Smooth muscle cell (in vitro differentiated cells): ENCODE data around the gene SERPIND1. TPM values are rescaled to one million over a fixed set of nuclear protein-coding genes. Genes with fewer than 3 reads are reported as not detected.
"Not testable (repeated sequence)": the region's sequence is repeated elsewhere in the genome, so short reads cannot be mapped to it uniquely, and the experiment has no call there.

ENCODE experiments used
- DNase-seq: peaks from one replicate; lab custom pipeline; 2025; ENCODE audit not compliant: unreplicated experiment; lab: John Stamatoyannopoulos, UW
- H2AFZ ChIP-seq: fragments of 200-600 bp; sonication (generic); 2 replicates; pipeline ENCODE4 v1.6.0; 2016; ENCODE audit warnings: antibody characterized with exemption, low read depth, mild to moderate bottlenecking
- H3F3A ChIP-seq: fragments of 200-600 bp; sonication (generic); 2 replicates; pipeline ENCODE4 v1.6.0; 2017; ENCODE audit warnings: antibody characterized with exemption, low read depth
- H3K27ac ChIP-seq: fragments of 200-600 bp; sonication (generic); 2 replicates; pipeline ENCODE4 v1.5.1; 2016; ENCODE audit warnings: low read depth, mild to moderate bottlenecking
- H3K27me3 ChIP-seq: fragments of 200-600 bp; sonication (generic); 2 replicates; pipeline ENCODE4 v1.6.1; 2016; ENCODE audit warnings: low read depth, mild to moderate bottlenecking
- H3K36me3 ChIP-seq: fragments of 200-600 bp; sonication (generic); 2 replicates; pipeline ENCODE4 v1.5.1; 2016; ENCODE audit warnings: low read depth
- H3K4me1 ChIP-seq: fragments of 200-600 bp; sonication (generic); 2 replicates; pipeline ENCODE4 v1.5.1; 2016; ENCODE audit warnings: low read depth
- H3K4me2 ChIP-seq: fragments of 200-600 bp; sonication (generic); 2 replicates; pipeline ENCODE4 v1.6.0; 2016; ENCODE audit warnings: mild to moderate bottlenecking
- H3K4me3 ChIP-seq: fragments of 200-600 bp; sonication (generic); 2 replicates; pipeline ENCODE4 v1.5.1; 2016; ENCODE audit warnings: mild to moderate bottlenecking
- H3K79me2 ChIP-seq: fragments of 200-600 bp; sonication (generic); 2 replicates; pipeline ENCODE4 v1.6.0; 2016; ENCODE audit warnings: low read depth, mild to moderate bottlenecking
- H3K9ac ChIP-seq: fragments of 200-600 bp; sonication (generic); 2 replicates; pipeline ENCODE4 v1.6.0; 2016; ENCODE audit warnings: low read depth
- H3K9me3 ChIP-seq: fragments of 200-600 bp; sonication (generic); replicated peaks from 2 replicates; pipeline ENCODE4 v1.5.1; 2016; ENCODE audit warnings: low read depth
- H4K20me1 ChIP-seq: fragments of 200-600 bp; sonication (generic); 2 replicates; pipeline ENCODE4 v1.6.0; 2016; ENCODE audit warnings: low read depth
- WGBS: methylation state at CpG from one replicate; pipeline ENCODE4 v1.1.7; 2016; ENCODE audit warnings: low lambda C conversion rate; 5-methylcytosine and 5-hydroxymethylcytosine counted together
- polyA plus RNA-seq: library from polyadenylated mRNA; unstranded; fragments of >200 nt; fragmentation: Nextera tagmentation; extraction: Ambion mirVana; gene quantifications from 2 replicates; pipeline ENCODE4 v1.2.1, GENCODE V29; 2016
- total RNA-seq: library from RNA; depleted of rRNA; stranded (reverse); fragments of >200 nt; gene quantifications from 2 replicates; pipeline ENCODE4 v1.2.3, GENCODE V29; 2014
- TF ChIP-seq, protein P1 (sequence below): fragments of 200-600 bp; sonication (generic); IDR thresholded peaks from 2 replicates; pipeline ENCODE4 v1.5.1; 2017; ENCODE audit warnings: borderline replicate concordance, mild to moderate bottlenecking, antibody characterized with exemption; ENCODE audit not compliant: insufficient read depth, poor library complexity, severe bottlenecking

SERPIND1 gene
- total and polyA plus RNA-seq, 2 experiments from 2014 or later = 0.10 TPM; not detected in 1

DNA sequence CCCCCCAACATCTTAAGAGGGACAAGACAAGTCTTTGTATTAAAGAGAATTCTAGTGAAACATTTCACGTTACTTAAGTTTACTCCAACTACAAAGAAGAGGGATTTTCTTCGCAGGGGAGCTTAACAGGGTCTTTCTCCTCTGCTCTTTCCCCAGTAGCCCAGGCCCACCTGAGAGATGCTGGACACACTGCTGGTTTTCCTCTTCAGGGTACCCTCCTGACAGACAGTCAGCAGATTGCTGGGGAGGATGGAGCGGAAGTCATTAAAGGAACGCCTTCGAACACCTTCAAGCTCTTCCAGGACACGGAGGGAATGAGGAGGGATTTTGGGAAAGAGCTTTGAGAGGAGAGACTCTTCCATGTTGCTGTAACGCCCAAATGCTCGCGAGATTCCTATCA lies 45.6 kb downstream of the SERPIND1 start:
- Histone ChIP-seq H3K9ac (no peak overlapping the region), H3K27ac (no peak overlapping the region), H3F3A (no peaks in the 10 kb centered on the region), H3K79me2 (no peaks in the 10 kb centered on the region), H2AFZ (no peak overlapping the region), H3K4me2 (no peak overlapping the region), H3K36me3 (peaks cover 5% of the 10 kb centered on the region), H3K9me3 (no peaks in the 10 kb centered on the region), H3K4me1 (no peaks in the 10 kb centered on the region), H4K20me1 (no peaks in the 10 kb centered on the region), H3K27me3 (no peaks in the 10 kb centered on the region), H3K4me3 (no peak overlapping the region)
- DNase-seq = no peak
- 98% methylated on average over 9 of the region's 9 CpGs for WGBS
- TF ChIP-seq, protein P1, sequence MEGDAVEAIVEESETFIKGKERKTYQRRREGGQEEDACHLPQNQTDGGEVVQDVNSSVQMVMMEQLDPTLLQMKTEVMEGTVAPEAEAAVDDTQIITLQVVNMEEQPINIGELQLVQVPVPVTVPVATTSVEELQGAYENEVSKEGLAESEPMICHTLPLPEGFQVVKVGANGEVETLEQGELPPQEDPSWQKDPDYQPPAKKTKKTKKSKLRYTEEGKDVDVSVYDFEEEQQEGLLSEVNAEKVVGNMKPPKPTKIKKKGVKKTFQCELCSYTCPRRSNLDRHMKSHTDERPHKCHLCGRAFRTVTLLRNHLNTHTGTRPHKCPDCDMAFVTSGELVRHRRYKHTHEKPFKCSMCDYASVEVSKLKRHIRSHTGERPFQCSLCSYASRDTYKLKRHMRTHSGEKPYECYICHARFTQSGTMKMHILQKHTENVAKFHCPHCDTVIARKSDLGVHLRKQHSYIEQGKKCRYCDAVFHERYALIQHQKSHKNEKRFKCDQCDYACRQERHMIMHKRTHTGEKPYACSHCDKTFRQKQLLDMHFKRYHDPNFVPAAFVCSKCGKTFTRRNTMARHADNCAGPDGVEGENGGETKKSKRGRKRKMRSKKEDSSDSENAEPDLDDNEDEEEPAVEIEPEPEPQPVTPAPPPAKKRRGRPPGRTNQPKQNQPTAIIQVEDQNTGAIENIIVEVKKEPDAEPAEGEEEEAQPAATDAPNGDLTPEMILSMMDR = no peak

- not testable (repeated sequence) for H4K20me1 ChIP-seq, H3K9ac ChIP-seq, H3K27me3 ChIP-seq, H3K27ac ChIP-seq, H3K36me3 ChIP-seq, H3K9me3 ChIP-seq, DNase-seq, H3K4me1 ChIP-seq, H3K4me3 ChIP-seq, H3K4me2 ChIP-seq, H3F3A ChIP-seq, H2AFZ ChIP-seq, H3K79me2 ChIP-seq
- over 99% methylated on average over 8 of the region's 8 CpGs for WGBS
These were observed 47.9 kb downstream of the SERPIND1 start for GRCh38 chr22:20821717-20822239.

DNA sequence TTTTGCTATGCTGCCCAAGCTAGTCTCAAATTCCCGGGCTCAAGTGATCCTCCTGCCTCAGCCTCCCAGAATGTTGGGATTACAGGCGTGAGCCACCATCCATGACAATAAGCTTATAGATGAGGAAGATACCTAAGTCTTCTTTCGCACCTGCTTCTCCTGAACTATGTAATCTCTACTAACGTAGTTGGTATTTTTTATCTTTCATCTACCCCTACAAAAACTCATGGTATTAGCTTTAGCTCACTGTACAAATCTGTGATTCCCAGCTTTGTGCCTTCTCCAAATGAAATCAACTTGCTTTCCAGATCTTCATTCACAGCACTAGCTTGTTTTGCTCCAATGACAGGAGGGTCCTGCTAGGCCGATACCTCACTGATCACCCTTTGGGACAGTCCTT lies 48.3 kb downstream of the SERPIND1 start:
- H2AFZ ChIP-seq = no peak overlapping the region
- 97% methylated on average over 5 of the region's 5 CpGs for WGBS
- no peaks in the 10 kb centered on the region for H3K27me3 ChIP-seq
- H3K27ac ChIP-seq = no peak overlapping the region
- H4K20me1 ChIP-seq = no peaks in the 10 kb centered on the region
- no peak for DNase-seq
- no peaks in the 10 kb centered on the region for H3K9me3 ChIP-seq
- H3F3A ChIP-seq = no peaks in the 10 kb centered on the region
- no peak overlapping the region for H3K9ac ChIP-seq
- H3K4me1 ChIP-seq = no peaks in the 10 kb centered on the region
- TF ChIP-seq, protein P1 = no peak
- H3K36me3 ChIP-seq = peaks cover 5% of the 10 kb centered on the region
- no peak overlapping the region for H3K4me2 ChIP-seq
- H3K79me2 ChIP-seq = no peaks in the 10 kb centered on the region
- H3K4me3 ChIP-seq = no peak overlapping the region

DNA sequence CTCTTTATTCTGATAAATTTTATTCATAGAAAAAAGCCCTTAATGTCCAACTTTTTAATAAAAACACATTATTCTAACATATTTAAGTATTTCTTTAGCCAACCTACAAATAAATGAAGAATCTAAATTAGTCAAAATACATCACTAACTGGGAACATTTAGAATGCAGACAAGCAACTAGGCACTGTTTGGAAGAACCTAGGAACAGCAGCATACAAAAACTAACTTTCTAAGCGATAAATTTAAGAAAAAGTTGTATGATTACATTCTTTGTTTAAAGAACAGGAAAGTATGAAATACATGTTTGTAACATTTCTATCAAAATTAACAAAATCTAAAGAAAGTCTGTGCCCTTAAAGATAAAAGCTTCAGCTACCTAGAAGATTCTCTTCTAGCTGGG lies 49.4 kb downstream of the SERPIND1 start:
- TF ChIP-seq, protein P1 = no peak
- Histone ChIP-seq H2AFZ (no peak overlapping the region), H3F3A (no peaks in the 10 kb centered on the region), H3K4me3 (no peak overlapping the region), H3K4me1 (no peaks in the 10 kb centered on the region), H4K20me1 (no peaks in the 10 kb centered on the region), H3K27me3 (no peaks in the 10 kb centered on the region), H3K9me3 (no peaks in the 10 kb centered on the region), H3K27ac (no peak overlapping the region), H3K9ac (no peak overlapping the region), H3K36me3 (peaks cover 5% of the 10 kb centered on the region), H3K79me2 (no peaks in the 10 kb centered on the region), H3K4me2 (no peak overlapping the region)
- WGBS = 98% methylated on average over 1 of the region's 1 CpG
- DNase-seq = no peak

- H3K79me2 ChIP-seq, H3K9me3 ChIP-seq, H3K36me3 ChIP-seq, H3K4me3 ChIP-seq, DNase-seq, H3K27me3 ChIP-seq, H3K4me1 ChIP-seq, H3K9ac ChIP-seq, H3K4me2 ChIP-seq, H3K27ac ChIP-seq, H4K20me1 ChIP-seq, H2AFZ ChIP-seq, H3F3A ChIP-seq: not testable (repeated sequence)
- 95% methylated on average over 4 of the region's 4 CpGs for WGBS
These were observed 51.3 kb downstream of the SERPIND1 start for GRCh38 chr22:20825216-20825615.
